Activated T-helper 1 cell treated with anti-CD3 and anti-CD28 coated beads, Interleukin-12 subunit alpha, Interleukin-12 subunit beta, Interleukin-2, Interleukin-4 antibody, amounts not matched to agents 30 ng/mL and 10 ng/mL and 1 ng/mL, durations not matched to agents 14 hours and 24 hours and 36 hours (primary cell): ENCODE results near the gene RPS6KA2. TPM values are rescaled to one million over a fixed set of nuclear protein-coding genes. Genes with fewer than 3 reads are reported as not detected.

Experiments
- DNase-seq: peaks from one replicate; pipeline ENCODE4 v3.0.0; 2021; ENCODE audit warnings: low spot score
- H3K27ac Mint-ChIP-seq: one replicate; pipeline ENCODE4 v1.8.0; 2021; ENCODE audit warnings: mild to moderate bottlenecking, mixed read lengths
- H3K27me3 Mint-ChIP-seq: one replicate; pipeline ENCODE4 v1.8.0; 2022; ENCODE audit warnings: mild to moderate bottlenecking, moderate library complexity, mixed read lengths; ENCODE audit not compliant: insufficient read depth
- H3K36me3 Mint-ChIP-seq: one replicate; pipeline ENCODE4 v1.8.0; 2021; ENCODE audit warnings: low read depth, mixed read lengths
- H3K4me1 Mint-ChIP-seq: one replicate; pipeline ENCODE4 v1.8.0; 2021; ENCODE audit warnings: low read depth, mixed read lengths
- H3K4me3 Mint-ChIP-seq: one replicate; pipeline ENCODE4 v1.8.0; 2021; ENCODE audit warnings: mild to moderate bottlenecking, moderate library complexity, mixed read lengths
- H3K9me3 Mint-ChIP-seq: one replicate; pipeline ENCODE4 v1.8.0; 2021; ENCODE audit warnings: mixed read lengths
- intact Hi-C: fragments of 100-400 bp; cut with micrococcal nuclease; formaldehyde crosslinking; loops from one replicate; pipeline ENCODE4 v1.15.1; 2024
- total RNA-seq: library from RNA; stranded (reverse); gene quantifications from 2 replicates; pipeline ENCODE4 v1.2.3, GENCODE V29; 2022

RPS6KA2 gene
- total RNA-seq, 1 donor from 2014 or later = 2.0 TPM

DNA sequence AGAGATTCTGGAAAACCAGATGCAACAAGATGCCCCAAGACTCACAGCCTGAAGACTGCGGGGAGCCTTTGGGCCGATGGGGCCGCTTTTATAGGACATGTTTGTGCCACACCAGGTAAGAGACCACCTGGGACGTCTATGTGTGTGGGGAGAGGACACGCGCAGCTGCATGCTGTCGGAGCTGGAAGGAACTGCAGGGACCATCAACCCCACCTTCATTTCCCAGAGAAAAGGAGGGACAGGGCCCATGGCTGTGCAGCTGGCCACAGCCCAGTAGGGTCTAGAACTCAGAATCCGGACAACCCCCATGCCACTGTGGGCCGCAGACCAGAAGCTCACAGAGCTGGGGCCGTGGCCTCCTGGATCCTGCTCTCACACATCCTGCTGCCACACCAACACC, 144.0 kb downstream of the RPS6KA2 start:
- DNase-seq = no peak
- peaks cover 3% of the 10 kb centered on the region for H3K27me3 Mint-ChIP-seq
- peaks cover 8% of the 10 kb centered on the region for H3K36me3 Mint-ChIP-seq
- H3K9me3 Mint-ChIP-seq = peaks cover 14% of the 10 kb centered on the region
- intact Hi-C loops = no loop called here
- H3K27ac Mint-ChIP-seq = no peak overlapping the region
- no peak overlapping the region for H3K4me3 Mint-ChIP-seq
- peaks cover 10% of the 10 kb centered on the region for H3K4me1 Mint-ChIP-seq

- Mint-ChIP-seq H3K9me3 (no peaks in the 10 kb centered on the region), H3K36me3 (peaks cover 2% of the 10 kb centered on the region), H3K27ac (no peak overlapping the region), H3K4me3 (no peak overlapping the region), H3K4me1 (no peaks in the 10 kb centered on the region), H3K27me3 (peaks cover 3% of the 10 kb centered on the region)
- intact Hi-C loops = no loop called here
- no peak for DNase-seq
Observed at GRCh38 chr6:166478782-166479592, 148.1 kb downstream of the RPS6KA2 start.

- DNase-seq = no peak
- H3K4me1 Mint-ChIP-seq = no peaks in the 10 kb centered on the region
- H3K9me3 Mint-ChIP-seq = no peaks in the 10 kb centered on the region
- H3K27ac Mint-ChIP-seq = no peak overlapping the region
- H3K4me3 Mint-ChIP-seq = no peak overlapping the region
- peaks cover 2% of the 10 kb centered on the region for H3K36me3 Mint-ChIP-seq
- H3K27me3 Mint-ChIP-seq = peaks cover 3% of the 10 kb centered on the region
- intact Hi-C loops = no loop called here
Observed at GRCh38 chr6:166477647-166478365, 149.2 kb downstream of the RPS6KA2 start.

- no peaks in the 10 kb centered on the region for H3K9me3 Mint-ChIP-seq
- no peaks in the 10 kb centered on the region for H3K4me1 Mint-ChIP-seq
- H3K27me3 Mint-ChIP-seq = peaks cover 3% of the 10 kb centered on the region
- no peak overlapping the region for H3K4me3 Mint-ChIP-seq
- no peak overlapping the region for H3K27ac Mint-ChIP-seq
- no peaks in the 10 kb centered on the region for H3K36me3 Mint-ChIP-seq
- DNase-seq = no peak
- intact Hi-C loops = no loop called here
Observed at GRCh38 chr6:166476634-166477215, 150.3 kb downstream of the RPS6KA2 start.

GRCh38 chr6:166476061-166476591, 150.9 kb downstream of the RPS6KA2 start:
- Mint-ChIP-seq H3K9me3 (no peaks in the 10 kb centered on the region), H3K4me1 (no peaks in the 10 kb centered on the region), H3K36me3 (no peaks in the 10 kb centered on the region), H3K27me3 (peaks cover 3% of the 10 kb centered on the region), H3K4me3 (no peak overlapping the region), H3K27ac (no peak overlapping the region)
- intact Hi-C loops = no loop called here
- no peak for DNase-seq

DNA sequence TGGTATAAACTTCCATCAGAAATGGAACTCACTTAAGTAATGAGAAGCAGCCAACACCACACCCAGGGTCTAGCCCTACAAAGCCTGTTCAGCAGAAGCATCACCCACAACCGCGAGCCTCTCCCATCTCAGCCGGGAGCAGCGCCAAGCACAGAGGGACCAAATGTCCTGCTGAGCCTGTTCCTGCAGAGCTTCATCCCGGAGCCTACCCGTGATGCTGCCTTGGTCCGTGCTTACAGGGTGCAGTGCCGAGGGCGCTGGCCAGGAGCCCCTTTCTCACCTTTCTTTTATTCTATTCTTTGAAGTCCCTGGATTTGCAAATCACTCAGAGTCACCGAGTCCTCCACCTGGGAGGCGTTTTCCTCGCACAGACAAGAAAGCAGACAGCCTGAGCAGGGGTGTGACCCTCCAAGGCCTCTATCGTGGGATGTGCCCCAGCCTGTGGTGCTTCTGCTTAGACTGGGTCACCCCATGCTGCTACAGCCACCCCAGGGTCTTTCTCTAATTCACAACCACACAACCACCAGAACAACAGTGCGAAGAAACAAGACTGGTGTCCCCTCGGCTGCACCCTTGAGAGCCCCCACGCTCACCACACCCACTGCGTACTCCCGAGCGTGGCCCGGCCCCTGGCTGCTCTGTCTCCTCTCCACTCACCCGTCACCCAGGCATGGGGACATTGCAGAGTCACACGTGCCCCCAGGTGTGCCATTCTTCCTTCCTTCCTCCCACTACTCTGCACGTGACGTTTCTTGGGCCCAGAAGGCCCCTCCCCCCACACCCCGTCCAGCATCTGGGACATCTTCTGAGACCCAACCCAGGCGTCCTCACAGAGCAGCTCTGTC, 152.1 kb downstream of the RPS6KA2 start:
- Mint-ChIP-seq H3K27ac (no peak overlapping the region), H3K4me1 (no peaks in the 10 kb centered on the region), H3K27me3 (peaks cover 3% of the 10 kb centered on the region), H3K9me3 (no peaks in the 10 kb centered on the region), H3K4me3 (no peak overlapping the region), H3K36me3 (no peaks in the 10 kb centered on the region)
- intact Hi-C loops = no loop called here
- DNase-seq = no peak

- H3K27me3 Mint-ChIP-seq = peaks cover 3% of the 10 kb centered on the region
- no peak for DNase-seq
- intact Hi-C loops = no loop called here
- no peaks in the 10 kb centered on the region for H3K9me3 Mint-ChIP-seq
- H3K4me1 Mint-ChIP-seq = no peaks in the 10 kb centered on the region
- H3K27ac Mint-ChIP-seq = no peak overlapping the region
- H3K36me3 Mint-ChIP-seq = no peaks in the 10 kb centered on the region
- H3K4me3 Mint-ChIP-seq = no peak overlapping the region
Observed at GRCh38 chr6:166473886-166474571, 153.0 kb downstream of the RPS6KA2 start.

DNA sequence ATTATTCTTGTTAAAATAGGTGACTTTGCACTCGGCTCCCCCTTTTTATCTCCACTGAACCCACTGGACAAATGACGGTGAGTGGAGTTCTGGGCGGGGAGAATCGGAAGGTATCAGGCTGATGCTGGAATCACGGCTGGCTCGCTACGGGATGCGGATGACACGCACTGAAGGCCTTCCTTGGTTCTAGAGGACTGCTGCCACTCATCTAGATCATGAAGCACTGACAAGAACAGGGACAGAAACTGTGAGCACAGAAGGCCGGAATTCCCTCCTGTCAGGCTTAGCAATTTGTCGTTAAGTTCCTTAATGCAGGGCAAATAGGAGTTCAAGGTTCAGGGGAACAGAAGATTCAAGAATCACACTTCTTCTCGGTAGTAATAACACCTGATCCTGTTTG, 154.4 kb downstream of the RPS6KA2 start:
- Mint-ChIP-seq H3K4me1 (no peaks in the 10 kb centered on the region), H3K36me3 (no peaks in the 10 kb centered on the region), H3K9me3 (no peaks in the 10 kb centered on the region), H3K27ac (no peak overlapping the region), H3K27me3 (no peaks in the 10 kb centered on the region), H3K4me3 (no peak overlapping the region)
- DNase-seq = no peak
- intact Hi-C loops = no loop called here

DNA sequence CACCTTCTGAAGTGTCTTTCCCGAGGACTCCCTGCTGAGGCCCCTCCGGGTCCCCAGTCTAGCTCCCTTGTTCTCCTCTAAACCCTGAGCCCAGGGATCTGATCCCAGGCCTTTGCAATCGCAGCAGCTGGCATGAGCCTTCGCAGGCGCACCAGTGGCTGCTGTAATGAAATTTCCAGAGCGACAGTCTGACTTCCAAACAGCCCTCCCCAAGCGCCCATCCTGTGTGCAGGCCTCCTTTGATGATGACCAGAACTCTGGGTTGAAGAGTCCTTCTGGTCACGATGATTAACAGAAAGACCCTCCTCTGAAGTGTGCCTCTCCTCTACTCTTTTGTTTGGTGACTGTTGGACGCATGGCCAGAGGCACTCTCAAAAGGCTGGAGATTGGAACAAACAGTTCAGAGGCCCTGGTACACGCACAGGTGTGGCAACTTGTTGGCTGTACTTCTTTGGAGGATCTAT, 155.2 kb downstream of the RPS6KA2 start:
- no peak for DNase-seq
- intact Hi-C loops = no loop called here
- Mint-ChIP-seq H3K4me3 (no peak overlapping the region), H3K4me1 (no peaks in the 10 kb centered on the region), H3K36me3 (no peaks in the 10 kb centered on the region), H3K9me3 (no peaks in the 10 kb centered on the region), H3K27me3 (no peaks in the 10 kb centered on the region), H3K27ac (no peak overlapping the region)

DNA sequence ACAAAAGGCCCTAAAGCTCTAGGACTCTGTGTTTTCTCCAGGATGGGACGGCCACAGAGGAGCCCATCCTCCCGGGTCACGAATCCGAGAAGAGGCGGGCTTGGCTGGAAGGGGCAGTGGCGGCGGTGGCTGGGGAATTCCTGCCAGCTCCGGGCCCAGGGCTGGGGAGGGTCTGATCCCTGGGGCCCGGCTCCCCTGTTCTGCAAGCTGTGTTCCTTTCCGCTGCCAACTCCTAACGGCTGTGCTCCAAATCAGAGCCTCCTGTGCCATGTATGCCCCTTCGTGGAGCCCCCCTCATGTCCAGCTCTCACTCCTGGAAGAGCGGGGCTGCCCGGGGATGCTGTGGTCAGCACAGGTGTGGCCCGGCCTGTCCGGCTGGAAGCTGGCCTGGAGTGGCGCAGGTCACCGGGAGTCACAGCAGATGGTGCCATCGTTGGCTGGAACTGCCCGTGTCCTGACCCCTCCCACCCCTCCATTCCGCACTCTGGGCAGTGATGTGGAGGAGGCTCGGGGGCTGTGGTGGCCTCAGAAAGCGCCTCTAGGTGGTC, 156.1 kb downstream of the RPS6KA2 start:
- H3K4me3 Mint-ChIP-seq = no peak overlapping the region
- no peaks in the 10 kb centered on the region for H3K27me3 Mint-ChIP-seq
- H3K4me1 Mint-ChIP-seq = no peaks in the 10 kb centered on the region
- intact Hi-C loops = no loop called here
- no peak for DNase-seq
- no peaks in the 10 kb centered on the region for H3K36me3 Mint-ChIP-seq
- no peak overlapping the region for H3K27ac Mint-ChIP-seq
- no peaks in the 10 kb centered on the region for H3K9me3 Mint-ChIP-seq

- intact Hi-C loops = no loop called here
- Mint-ChIP-seq H3K4me3 (no peak overlapping the region), H3K36me3 (no peaks in the 10 kb centered on the region), H3K27ac (no peak overlapping the region), H3K4me1 (no peaks in the 10 kb centered on the region), H3K27me3 (no peaks in the 10 kb centered on the region), H3K9me3 (no peaks in the 10 kb centered on the region)
- no peak for DNase-seq
Observed at GRCh38 chr6:166470029-166470862, 156.8 kb downstream of the RPS6KA2 start.
